NCI-H146 treated with DMSO at 0.1 percent for 48 hours (cell line): ENCODE results near the gene ARPC2.
A peak's percentile ranks its signal among the peaks of the same experiment; 100 is the strongest.
"Not testable (repeated sequence)": the region's sequence is repeated elsewhere in the genome, so short reads cannot be mapped to it uniquely, and the experiment has no call there.

Source experiments
- DNase-seq: peaks from one replicate; lab custom pipeline; 2025; ENCODE audit not compliant: unreplicated experiment; lab: John Stamatoyannopoulos, UW

The ARPC2 gene

DNA sequence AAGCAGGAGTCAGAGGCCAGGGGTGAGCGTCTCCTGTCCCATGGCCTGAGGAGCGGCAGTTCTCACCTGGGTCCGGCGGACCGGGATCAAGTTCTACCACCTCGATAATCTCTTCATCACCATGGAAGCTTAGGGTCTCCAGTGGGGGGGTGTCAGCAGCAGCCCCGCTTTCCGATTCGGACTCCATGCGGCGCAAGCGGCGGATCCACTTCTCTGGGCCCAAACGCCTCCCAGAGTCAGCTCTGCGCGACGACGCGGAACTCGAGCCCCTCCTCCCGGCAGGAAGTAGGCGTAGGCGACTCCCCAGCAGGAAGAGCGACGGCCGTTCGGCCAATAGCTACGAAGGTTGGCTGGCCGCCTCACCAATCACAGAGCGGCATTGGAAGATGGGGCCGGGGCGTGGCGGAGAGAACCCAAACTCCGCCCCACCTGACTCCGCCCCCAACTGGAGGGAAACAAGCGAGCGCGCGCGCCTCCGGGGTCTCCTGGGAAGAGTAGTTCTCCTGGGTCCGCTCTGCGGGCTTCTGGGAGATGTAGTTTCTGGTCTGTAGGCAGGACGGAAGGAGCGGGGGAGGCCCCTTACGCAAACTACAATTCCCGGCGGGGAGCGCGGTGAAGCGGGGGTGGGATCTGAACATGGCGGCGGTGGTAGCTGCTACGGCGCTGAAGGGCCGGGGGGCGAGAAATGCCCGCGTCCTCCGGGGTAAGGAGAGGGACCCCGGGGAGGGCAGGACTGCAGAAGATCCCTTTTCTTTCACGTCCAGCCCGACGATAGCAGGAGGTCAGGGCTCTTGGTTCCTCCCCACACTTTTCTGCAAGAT lies 53.1 kb downstream of the ARPC2 start, which contains the start of the genes AAMP and PNKD:
AAMP (minus strand) TSS at position 238 of the 821 bp plus-strand sequence; CDS start at position 187, 51 bp downstream.
PNKD (plus strand) TSS at position 620 of the 821 bp plus-strand sequence; CDS start at position 637, 17 bp downstream.
- peak; percentile 96 for DNase-seq

DNA sequence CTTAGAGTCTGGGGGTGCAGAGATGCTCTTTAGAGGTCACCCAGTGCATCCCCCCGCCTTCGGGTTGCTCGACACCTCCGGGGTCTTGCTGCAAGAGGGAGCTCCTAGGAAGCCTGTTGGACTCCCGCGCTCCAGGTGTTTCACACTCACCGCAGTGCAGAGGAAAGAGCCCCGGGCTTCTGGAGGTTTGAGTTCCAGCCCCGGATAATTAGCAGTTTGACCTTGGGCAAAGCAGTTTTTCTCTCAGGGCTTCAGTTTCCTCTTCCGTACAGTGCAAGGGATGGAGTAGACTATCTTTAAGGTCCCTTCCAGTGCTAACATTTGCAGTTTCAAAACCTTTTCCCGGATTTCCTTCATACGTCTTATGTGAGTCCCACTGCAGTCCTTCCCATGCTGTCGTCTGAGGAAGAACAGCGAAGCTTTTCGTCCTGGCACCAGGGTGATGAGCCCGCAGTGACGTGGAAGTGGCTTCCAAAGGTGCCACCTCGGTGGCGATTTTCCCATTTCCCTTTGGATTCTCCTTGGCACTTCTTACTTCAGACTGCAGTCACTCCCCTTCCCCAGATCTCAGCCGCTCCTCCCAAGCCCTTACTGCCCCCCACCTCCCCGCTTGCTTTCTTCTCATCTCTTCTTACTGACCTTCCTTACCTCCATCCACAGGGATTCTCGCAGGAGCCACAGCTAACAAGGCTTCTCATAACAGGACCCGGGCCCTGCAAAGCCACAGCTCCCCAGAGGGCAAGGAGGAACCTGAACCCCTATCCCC lies 53.9 kb downstream of the ARPC2 start:
- DNase-seq = no peak

DNA sequence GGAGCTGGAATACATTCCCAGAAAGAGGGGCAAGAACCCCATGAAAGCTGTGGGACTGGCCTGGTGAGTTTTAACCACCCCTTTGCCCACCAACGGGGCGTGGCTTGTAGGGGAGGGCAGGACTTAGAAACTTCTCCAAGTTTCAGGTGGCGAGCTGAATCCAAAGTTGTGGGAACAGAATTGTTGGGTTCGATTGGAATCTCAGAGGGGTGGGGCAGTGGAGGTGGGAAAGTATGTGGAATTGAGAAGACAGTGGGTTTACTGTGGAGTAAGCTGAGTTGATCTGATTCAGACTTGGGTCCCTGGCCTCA lies 54.5 kb downstream of the ARPC2 start:
- no peak for DNase-seq

DNA sequence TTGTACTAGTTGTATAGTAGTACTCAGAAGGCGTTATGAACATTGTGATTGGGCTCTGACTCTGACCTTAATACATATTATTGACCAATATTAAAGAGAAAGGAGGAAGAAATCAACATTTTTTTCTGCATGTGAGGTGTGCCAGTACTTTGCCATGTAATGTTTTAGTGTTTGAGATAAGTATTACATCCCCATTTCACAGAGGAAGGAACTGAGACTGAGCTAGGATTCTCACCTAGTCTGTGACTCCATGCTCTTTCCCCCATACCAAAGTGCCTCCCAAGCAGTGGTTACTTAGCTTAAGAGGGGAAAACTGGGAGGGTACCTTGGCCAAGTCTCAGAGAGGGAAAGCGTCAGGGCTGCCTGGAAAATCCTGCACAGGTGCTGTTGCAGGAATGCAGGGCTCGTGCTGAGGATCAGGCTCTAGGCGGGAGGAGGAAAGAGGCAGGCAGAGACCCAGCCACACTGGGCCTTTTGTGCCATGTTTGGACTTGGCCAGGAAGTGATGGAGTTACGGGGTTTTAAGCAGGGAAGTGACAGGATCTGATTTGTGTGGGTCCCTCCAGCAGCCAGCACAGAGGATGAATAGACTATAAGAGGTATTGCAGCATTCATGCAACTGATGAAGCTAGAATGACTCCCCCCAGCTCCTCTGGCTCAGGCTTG lies 55.0 kb downstream of the ARPC2 start:
- no peak for DNase-seq

GRCh38 chr2:218272531-218273212 lies 55.7 kb downstream of the ARPC2 start:
- DNase-seq = peak; percentile 32

DNA sequence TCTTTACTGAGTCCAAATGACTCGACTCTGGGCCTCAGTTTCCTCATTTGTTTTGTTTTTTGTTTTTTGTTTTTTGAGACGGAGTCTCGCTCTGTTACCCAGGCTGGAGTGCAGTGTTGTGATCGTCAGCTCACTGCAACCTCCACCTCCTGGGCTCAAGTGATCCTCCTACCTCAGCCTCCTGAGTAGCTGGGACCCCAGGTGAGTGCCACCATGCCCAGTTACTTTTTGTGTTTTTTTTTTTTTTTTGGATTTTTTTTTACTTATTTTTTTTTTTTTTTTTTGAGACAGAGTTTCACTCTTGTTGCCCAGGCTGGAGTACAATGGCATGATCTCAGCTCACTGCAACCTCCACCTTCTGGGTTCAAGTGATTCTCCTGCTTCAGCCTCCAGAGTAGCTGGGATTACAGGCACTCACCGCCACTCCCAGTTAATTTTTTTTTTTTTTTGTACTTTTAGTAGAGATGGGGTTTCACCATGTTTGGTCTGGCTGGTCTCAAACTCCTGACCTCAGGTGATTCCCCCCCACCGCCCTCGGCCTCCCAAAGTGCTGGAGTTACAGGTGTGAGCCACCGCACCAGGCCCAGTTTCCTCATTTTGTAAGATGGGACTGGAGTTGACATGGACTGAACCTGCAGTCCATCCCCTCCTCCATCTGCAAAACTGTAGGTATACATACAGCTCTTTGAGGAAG lies 56.4 kb downstream of the ARPC2 start:
- not testable (repeated sequence) for DNase-seq

GRCh38 chr2:218273908-218274249 lies 56.9 kb downstream of the ARPC2 start:
- DNase-seq = no peak

- no peak for DNase-seq
Measured at GRCh38 chr2:218274586-218274985, 57.6 kb downstream of the ARPC2 start.

- no peak for DNase-seq
Measured at GRCh38 chr2:218275371-218276072, 58.5 kb downstream of the ARPC2 start.

- DNase-seq = no peak
Measured at GRCh38 chr2:218276986-218277755, 60.2 kb downstream of the ARPC2 start.

- no peak for DNase-seq
Measured at GRCh38 chr2:218277921-218278320, 60.9 kb downstream of the ARPC2 start.

- DNase-seq = no peak
Measured at GRCh38 chr2:218278531-218279360, 61.8 kb downstream of the ARPC2 start.

GRCh38 chr2:218280260-218280870 lies 63.4 kb downstream of the ARPC2 start:
- DNase-seq = no peak

- DNase-seq = no peak
Measured at GRCh38 chr2:218281449-218281848, 64.5 kb downstream of the ARPC2 start.

GRCh38 chr2:218282173-218282991 lies 65.4 kb downstream of the ARPC2 start:
- no peak for DNase-seq

DNA sequence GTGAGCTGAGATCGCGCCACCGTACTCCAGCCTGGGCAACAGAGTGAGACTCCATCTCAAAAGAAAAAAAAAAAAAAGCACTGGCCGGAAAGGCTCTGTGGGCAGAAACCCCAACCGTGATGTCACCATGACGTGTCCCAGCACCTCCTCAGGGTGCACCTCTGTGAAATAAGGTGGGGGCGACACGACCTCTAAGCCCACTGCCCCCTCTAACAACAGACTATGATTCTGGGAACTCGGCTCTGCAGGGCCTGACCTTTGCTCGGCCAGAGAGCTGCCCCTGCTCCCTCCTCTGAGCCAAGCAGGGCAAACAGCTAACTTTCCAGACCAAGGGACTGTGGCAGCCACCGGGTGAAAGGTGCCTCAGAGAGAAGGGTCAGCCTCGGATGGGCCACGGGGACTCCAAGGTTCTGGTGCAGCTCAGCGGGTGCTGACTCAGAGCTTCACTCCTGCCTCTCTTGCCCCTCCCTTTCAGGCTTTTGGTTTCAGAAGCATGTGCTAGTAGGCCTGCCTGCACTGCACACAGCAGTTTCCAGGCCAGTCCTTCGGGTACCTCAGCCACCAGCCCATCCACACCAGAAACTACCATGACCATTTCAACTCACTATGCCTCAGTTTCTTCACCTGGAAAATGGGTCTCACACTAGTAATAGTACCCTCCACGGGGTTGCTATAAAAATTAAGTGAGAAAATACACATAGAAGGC lies 67.3 kb downstream of the ARPC2 start:
- no peak for DNase-seq
